ENCODE results near the gene PRKAG2. TPM values are rescaled to one million over a fixed set of nuclear protein-coding genes. Genes with fewer than 3 reads are reported as not detected.
A peak's percentile ranks its signal among the peaks of the same experiment; 100 is the strongest.

PRKAG2 gene
- total RNA-seq, 3 donors from 2014 or later = 42.4 to 48.5 (median 46.6) TPM

DNA sequence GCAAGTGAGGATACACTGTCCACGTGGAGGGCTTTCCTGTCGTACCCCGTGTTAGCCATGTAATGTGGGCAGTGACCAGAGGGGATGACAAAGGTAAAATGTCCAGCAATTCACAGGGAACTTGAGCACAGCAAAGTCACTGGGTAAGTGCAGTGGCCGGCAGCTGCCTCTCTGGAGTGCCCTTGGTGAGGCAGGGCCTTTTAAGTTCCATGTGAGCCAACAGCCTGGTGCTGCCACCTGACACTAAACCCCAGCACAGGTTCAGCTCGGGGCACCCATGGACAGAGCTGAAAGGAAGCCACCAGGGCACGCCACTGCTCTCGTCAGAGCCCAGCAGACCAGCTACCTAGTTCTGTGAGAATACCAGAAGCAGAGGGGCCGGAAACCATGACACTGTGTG lies 168.3 kb downstream of the PRKAG2 start:
- intact Hi-C loops (cut with DNase I, micrococcal nuclease) = no loop called here
- no peaks in the 10 kb centered on the region for H3K4me1 ChIP-seq (ENCODE audit: low read depth)
- no peak for ATAC-seq
- peak in 1 of 3 donors; percentile 17 for DNase-seq
- TF ChIP-seq, protein P1, sequence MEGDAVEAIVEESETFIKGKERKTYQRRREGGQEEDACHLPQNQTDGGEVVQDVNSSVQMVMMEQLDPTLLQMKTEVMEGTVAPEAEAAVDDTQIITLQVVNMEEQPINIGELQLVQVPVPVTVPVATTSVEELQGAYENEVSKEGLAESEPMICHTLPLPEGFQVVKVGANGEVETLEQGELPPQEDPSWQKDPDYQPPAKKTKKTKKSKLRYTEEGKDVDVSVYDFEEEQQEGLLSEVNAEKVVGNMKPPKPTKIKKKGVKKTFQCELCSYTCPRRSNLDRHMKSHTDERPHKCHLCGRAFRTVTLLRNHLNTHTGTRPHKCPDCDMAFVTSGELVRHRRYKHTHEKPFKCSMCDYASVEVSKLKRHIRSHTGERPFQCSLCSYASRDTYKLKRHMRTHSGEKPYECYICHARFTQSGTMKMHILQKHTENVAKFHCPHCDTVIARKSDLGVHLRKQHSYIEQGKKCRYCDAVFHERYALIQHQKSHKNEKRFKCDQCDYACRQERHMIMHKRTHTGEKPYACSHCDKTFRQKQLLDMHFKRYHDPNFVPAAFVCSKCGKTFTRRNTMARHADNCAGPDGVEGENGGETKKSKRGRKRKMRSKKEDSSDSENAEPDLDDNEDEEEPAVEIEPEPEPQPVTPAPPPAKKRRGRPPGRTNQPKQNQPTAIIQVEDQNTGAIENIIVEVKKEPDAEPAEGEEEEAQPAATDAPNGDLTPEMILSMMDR (IDR thresholded peaks at IDR 0.05) = no peak
- no peak overlapping the region for H3K4me3 ChIP-seq
- no peaks in the 10 kb centered on the region for H3K9me3 ChIP-seq
- H3K36me3 ChIP-seq (ENCODE audit: low read depth) = no peaks in the 10 kb centered on the region

GRCh38 chr7:151707757-151708156 lies 169.2 kb downstream of the PRKAG2 start:
- Histone ChIP-seq H3K4me1 (ENCODE audit: low read depth) (no peaks in the 10 kb centered on the region), H3K4me3 (no peak overlapping the region), H3K9me3 (no peaks in the 10 kb centered on the region), H3K36me3 (ENCODE audit: low read depth) (no peaks in the 10 kb centered on the region)
- TF ChIP-seq, protein P1 (IDR thresholded peaks at IDR 0.05) = no peak
- no peak for ATAC-seq
- DNase-seq = peak in 1 of 3 donors; percentile 30
- intact Hi-C loops (cut with DNase I, micrococcal nuclease) = no loop called here

GRCh38 chr7:151707105-151707469 lies 169.8 kb downstream of the PRKAG2 start:
- no peak overlapping the region for H3K4me3 ChIP-seq
- TF ChIP-seq, protein P1 (IDR thresholded peaks at IDR 0.05) = no peak
- DNase-seq = no peak
- H3K4me1 ChIP-seq (ENCODE audit: low read depth) = no peaks in the 10 kb centered on the region
- no peak for ATAC-seq
- no peaks in the 10 kb centered on the region for H3K9me3 ChIP-seq
- intact Hi-C loops (cut with DNase I, micrococcal nuclease) = no loop called here
- no peaks in the 10 kb centered on the region for H3K36me3 ChIP-seq (ENCODE audit: low read depth)

- Histone ChIP-seq H3K4me1 (ENCODE audit: low read depth) (no peaks in the 10 kb centered on the region), H3K36me3 (ENCODE audit: low read depth) (no peaks in the 10 kb centered on the region), H3K4me3 (no peak overlapping the region), H3K9me3 (no peaks in the 10 kb centered on the region)
- TF ChIP-seq, protein P1 (IDR thresholded peaks at IDR 0.05) = no peak
- no peak for ATAC-seq
- peak in 1 of 3 donors; percentile 38 for DNase-seq
- intact Hi-C loops (cut with DNase I, micrococcal nuclease) = no loop called here
These were observed 170.4 kb downstream of the PRKAG2 start for GRCh38 chr7:151706277-151707104.

GRCh38 chr7:151705636-151706276 lies 171.2 kb downstream of the PRKAG2 start:
- TF ChIP-seq, protein P1 (IDR thresholded peaks at IDR 0.05) = no peak
- Histone ChIP-seq H3K4me3 (no peak overlapping the region), H3K4me1 (ENCODE audit: low read depth) (no peaks in the 10 kb centered on the region), H3K9me3 (no peaks in the 10 kb centered on the region), H3K36me3 (ENCODE audit: low read depth) (no peaks in the 10 kb centered on the region)
- intact Hi-C loops (cut with DNase I, micrococcal nuclease) = no loop called here
- DNase-seq = peak in 2 of 3 donors; percentile 35 to 41
- ATAC-seq = peak; percentile 54

Measured in mucosa of descending colon (tissue), 3 donors.